HG03159 (cell line): ENCODE results near the gene EPSTI1.

Experiments used
- ATAC-seq: cut with Tn5 transposase; IDR thresholded peaks from one replicate; pipeline ENCODE4 v1.9.1; 2021; ENCODE audit warnings: mild to moderate bottlenecking, moderate library complexity; ENCODE audit not compliant: unreplicated experiment

EPSTI1 gene

DNA sequence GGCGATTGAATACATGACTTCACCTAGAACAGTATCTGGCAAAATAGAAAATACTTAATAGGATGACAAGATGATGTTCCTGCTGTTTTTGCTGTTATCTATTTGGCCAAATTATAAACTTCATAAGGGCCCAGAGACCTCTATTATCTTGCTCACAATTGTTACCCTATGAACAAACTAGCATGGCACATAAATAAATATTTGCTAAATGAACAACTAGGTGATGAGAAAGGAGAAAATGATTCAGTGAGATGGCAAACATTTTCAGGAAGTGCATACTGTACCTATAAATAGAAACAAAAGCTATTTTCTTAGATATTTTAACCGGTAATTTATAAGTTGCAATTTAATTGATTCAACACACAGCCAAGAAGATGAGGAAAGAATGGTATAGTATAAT, 132.3 kb downstream of the EPSTI1 start:
- no peak for ATAC-seq

- ATAC-seq: no peak
Observed at GRCh38 chr13:42855410-42855809, 136.6 kb downstream of the EPSTI1 start.

- ATAC-seq: no peak
Observed at GRCh38 chr13:42852136-42852535, 139.9 kb downstream of the EPSTI1 start.

DNA sequence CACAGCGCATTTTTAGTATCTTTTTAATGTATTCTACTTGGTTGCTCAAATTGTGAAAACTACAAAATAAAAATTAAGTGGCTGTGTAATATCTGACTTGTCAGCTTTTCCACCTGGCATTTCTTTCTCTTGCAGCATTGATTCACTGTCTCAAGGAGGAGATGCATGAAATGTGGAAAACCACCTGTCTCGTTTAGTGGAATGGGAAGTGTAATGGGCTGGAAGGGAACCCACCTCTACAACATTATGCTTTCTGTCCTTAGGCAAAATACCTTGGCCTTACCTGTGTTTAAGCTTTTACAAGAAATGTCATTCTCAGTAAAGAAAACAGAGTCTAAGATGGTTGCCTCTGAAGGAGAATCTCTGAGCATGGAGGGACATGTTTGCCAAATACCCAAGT, 142.8 kb downstream of the EPSTI1 start:
- ATAC-seq: no peak

- no peak for ATAC-seq
Observed at GRCh38 chr13:42847891-42848663, 144.0 kb downstream of the EPSTI1 start.

- ATAC-seq: no peak
Observed at GRCh38 chr13:42836930-42837690, 154.9 kb downstream of the EPSTI1 start.
